GM18499 (cell line): ENCODE results near the gene CD6.

Experiments used
- ATAC-seq: cut with Tn5 transposase; IDR thresholded peaks from one replicate; pipeline ENCODE4 v1.9.1; 2021; ENCODE audit warnings: moderate number of reproducible peaks; ENCODE audit not compliant: insufficient read depth, unreplicated experiment

CD6 gene

DNA sequence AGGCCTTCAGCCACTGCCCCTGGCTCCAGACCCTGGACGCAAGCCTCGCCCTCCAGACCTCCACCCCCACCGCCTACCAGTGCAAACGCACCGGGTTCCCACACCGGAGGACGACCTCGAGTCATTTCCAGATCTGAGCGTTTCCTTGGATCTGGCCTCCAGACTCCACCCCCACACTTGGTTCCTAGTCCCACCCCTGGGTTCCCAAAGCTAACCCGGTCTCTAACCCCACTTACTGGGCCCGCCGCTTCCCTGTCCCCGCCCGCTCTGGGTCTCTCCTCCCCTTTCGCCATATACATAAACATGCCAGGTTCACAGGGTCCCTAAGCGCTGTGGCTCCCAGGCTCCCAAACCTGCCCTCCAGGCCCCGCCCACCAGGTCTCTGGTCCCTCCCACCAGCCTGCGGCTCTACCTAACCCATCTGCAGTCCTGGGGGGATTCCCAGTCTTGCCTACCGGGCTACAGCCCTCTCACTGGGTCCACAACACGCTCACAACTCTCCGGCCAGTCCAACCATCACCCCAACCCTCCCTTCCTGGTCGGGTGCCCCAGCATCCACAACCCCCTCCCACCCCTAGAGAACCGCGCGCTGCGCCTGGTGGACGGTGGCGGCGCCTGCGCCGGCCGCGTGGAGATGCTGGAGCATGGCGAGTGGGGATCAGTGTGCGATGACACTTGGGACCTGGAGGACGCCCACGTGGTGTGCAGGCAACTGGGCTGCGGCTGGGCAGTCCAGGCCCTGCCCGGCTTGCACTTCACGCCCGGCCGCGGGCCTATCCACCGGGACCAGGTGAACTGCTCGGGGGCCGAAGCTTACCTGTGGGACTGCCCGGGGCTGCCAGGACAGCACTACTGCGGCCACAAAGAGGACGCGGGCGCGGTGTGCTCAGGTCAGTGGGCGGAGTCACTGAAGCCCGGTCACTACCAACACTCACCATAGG lies 36.7 kb downstream of the CD6 start:
- ATAC-seq: no peak

GRCh38 chr11:61008971-61009370 lies 37.5 kb downstream of the CD6 start:
- no peak for ATAC-seq

- ATAC-seq: no peak
Measured at GRCh38 chr11:61009392-61010275, 38.2 kb downstream of the CD6 start.

GRCh38 chr11:61010466-61011228 lies 39.2 kb downstream of the CD6 start:
- no peak for ATAC-seq

- ATAC-seq: no peak
Measured at GRCh38 chr11:61011229-61011870, 39.9 kb downstream of the CD6 start.

DNA sequence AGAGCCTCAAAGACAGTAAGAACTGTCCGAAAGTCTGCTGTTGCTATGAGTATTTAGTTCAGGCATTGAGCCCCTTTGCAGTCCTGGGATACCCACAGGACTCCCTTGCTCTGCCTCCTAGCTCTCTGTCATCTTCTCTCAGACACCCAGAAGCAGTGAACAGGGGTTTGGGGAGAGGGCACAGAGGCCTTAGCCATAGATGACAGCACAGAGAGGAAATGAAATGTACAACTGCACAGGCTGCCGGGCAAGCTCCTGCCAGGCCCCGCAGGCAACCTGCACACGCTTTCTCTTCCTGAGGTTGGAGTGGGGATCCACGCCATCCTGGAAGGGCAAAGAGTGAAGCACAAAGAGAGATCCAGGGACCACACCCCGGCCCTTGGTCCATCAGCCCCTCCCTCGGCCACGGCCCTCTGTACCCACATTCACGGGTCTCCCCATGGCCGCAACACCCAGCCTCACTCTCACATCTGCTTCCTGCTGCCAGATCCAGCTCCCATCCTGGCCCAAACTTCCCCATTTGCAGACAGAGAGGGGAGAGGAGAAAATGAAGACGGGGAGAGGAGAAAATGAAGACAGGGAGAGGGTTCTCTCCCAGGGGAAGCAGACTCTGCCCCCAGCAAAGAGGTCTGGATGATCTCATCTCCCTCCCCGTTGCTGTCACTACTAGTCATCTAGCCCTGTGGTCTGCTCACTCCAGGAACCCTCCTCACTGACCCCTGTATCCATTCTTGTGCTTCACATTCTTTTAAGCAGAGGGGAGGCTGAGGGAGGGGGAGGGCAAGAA lies 40.7 kb downstream of the CD6 start:
- ATAC-seq: no peak

- no peak for ATAC-seq
Measured at GRCh38 chr11:61012737-61013215, 41.3 kb downstream of the CD6 start.

- no peak for ATAC-seq
Measured at GRCh38 chr11:61018059-61018458, 46.6 kb downstream of the CD6 start.

DNA sequence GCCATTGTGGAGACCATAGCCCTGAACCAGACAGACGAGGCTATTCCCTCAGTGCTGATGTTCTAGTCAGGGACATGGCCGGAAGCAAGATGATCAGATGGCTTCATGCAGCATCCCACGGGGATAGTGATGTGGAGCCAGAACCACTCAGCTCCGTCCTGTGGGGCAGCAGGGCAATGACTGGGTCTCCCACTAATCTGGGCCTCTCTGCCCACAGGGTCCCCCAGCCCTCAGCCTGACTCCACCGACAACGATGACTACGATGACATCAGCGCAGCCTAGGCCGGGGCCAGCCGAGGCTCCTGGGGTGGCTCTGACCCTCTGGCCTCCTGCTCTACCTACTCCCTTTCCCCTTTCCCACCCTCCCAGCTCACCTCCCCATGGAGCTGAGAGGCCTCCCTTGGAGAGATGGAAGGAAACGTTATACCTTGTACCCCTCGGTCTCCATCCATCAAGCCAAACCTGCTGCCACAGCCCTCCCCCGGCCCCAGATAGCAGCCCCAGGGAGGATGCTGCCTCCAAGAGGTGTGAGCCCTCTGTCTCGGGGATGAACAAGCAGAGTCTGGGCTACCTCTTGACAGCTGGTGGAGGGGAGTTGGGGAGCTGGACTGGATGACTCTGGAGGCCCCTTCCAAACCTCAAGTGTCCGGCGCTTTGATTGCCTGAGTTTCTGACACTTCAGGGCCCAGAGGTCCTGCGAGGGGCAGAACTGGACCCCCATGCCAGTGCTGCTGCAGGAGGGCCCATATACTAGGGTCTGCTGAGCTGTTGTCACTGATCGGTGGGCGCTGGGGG lies 47.8 kb downstream of the CD6 start:
- no peak for ATAC-seq

- no peak for ATAC-seq
Measured at GRCh38 chr11:61019832-61020405, 48.4 kb downstream of the CD6 start.

- no peak for ATAC-seq
Measured at GRCh38 chr11:61020551-61021235, 49.2 kb downstream of the CD6 start.

DNA sequence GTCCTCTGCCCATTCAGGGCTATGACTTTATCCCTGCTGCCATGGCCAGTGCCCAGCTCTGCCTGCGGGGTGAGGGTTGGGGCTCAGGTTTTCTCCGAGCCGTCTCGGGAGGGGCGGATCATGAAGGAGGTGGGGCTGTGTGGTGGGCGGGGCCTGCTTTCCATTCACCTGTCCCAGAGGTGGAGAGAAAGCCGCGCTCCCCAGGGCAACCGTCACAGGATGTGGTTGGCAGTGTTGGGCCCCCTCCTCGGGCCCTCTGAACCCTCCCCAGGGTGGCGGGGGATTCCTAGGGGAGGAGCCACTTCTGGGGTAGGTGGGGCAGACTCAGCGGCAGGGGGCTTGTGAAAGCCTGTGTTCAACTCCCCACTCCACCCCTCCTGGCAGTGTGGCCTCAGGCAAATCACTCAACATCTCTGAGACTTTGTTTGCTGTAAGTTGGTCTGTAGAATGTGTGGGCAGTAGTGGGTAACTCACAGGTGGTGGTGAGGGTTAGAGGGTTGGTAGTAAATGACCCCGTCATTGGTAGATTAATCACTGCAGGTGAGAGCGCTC lies 50.3 kb downstream of the CD6 start:
- no peak for ATAC-seq

DNA sequence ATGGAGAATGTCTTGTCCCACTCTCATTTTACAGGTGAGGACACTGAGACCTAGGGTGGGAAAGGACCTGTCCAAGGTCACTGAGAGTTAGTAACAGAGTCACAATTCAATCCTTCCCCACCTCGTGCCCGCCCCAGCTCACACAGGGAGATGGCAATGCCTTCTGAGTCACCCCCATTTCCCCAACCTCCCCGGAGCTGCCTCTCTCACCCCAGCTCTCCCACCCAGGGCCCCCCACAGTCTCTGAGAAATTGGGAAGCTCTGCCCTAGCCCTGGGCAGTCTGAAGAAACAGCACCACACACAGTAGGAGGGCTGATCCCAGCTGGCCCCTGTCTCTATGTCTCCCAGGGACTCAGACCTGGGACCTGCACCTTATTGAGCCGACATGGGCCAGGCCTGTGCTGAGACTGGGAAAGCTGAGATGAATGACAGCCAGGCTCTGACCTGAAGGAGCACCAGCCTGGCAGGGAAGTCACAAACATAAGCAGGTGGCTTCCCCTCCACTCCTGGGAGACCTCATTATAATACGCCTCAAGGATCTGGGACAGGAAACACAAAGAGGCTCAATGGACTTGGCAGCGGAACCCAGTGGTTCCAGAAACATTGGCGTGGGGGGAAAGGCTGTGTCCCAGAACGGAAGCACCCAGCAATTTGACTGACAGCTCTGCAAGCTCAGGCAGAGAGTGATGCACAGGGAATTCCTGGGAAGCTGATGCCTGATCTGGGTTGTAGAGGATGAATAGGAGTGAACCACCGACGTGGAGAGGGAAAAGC lies 51.0 kb downstream of the CD6 start:
- ATAC-seq: no peak

DNA sequence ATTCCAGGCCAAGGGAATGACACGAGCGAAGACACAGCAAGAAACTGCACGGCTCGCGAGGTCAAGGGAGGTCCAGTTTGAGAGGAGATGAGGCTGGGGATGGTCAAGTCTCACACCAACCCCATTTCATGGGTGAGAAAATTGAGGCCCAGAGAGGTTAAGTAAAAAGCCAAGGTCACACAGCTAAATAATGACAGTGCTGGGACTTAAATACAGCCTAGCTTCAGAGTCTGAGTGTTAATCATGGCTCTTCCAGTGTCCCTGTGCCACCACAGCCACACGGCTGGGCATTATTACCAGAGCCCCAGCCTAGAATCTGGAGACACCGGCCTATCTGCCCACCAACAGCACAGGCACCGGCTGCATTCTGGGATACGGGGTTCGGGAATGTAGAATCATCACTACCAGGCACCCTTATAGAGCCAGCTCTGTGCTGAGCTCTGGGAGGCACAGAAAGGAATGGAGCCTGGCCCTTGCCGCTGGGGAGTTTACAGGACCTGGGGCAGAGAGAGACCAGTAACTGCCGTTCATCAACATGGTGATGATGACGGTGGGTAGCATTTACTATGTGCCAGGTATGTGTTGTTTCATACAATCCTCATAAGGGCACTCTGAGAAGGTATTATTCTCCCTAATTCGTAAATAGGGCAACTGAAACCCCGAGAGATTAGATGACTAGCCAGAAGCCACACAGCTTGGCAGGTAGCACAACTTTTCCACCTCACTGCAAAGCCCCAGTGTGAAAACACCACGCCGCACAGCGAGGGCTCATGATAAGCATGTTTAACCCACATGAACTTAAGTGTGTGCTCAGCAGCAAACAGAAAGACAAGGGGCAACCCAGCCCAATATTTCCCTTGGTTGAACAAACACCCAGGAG lies 51.8 kb downstream of the CD6 start:
- no peak for ATAC-seq

DNA sequence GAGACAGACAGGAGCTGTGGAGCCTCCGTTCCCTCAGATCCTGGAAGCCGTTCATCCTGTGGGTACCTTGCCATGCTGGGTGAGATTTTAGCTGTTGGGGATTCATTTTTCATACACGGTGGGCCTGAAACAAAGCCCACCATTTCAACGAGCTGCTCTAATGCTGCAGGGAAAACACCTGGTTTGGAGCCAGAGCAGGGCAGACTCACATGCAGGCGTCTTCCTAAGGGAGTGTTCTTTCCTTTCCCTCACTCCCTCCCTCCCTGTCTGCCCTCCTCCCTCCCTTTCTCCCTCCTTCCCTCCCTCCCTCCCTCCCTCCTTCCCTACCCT lies 52.5 kb downstream of the CD6 start:
- ATAC-seq: no peak
